GM12878 (cell line): ENCODE measurements around the gene FUT3. TPM values are rescaled to one million over a fixed set of nuclear protein-coding genes. Genes with fewer than 3 reads are reported as not detected.

Experiments used
- ATAC-seq: fragments of 200-7000 bp; cut with Tn5 transposase; 3 replicates; pipeline ENCODE4 v1.9.1; 2020; ENCODE audit warnings: mild to moderate bottlenecking, moderate library complexity
- BruUV-seq: library from RNA; stranded (reverse); fragments of 400-500 nt; replicated peaks from 2 replicates; lab custom pipeline; 2021; lab: Mats Ljungman, UMichigan
- CTCF ChIA-PET: fragments of 300-600 bp; sonication (Branson Sonifier 250); formaldehyde crosslinking; extraction: SDS; loops from one replicate; lab custom pipeline; 2021; ENCODE audit warnings: inconsistent platforms; lab: Yijun Ruan, JAX
- POLR2A ChIA-PET: fragments of 350-600 bp; formaldehyde crosslinking; extraction: SDS; loops from one replicate; lab custom pipeline; 2021; ENCODE audit warnings: inconsistent platforms; lab: Charles Lee
- RAD21 ChIA-PET: fragments of 300-600 bp; sonication (Branson Sonifier 250); formaldehyde crosslinking; loops from one replicate; lab custom pipeline; 2023; ENCODE audit warnings: antibody characterized with exemption; ENCODE audit not compliant: unreplicated experiment; lab: Charles Lee
- SMC1A ChIA-PET: fragments of 300-600 bp; sonication (Branson Sonifier 250); formaldehyde crosslinking; loops from one replicate; lab custom pipeline; 2023; ENCODE audit not compliant: unreplicated experiment, uncharacterized antibody; lab: Charles Lee
- DNase-seq: peaks from one replicate; pipeline ENCODE4 v3.0.0-alpha.2; 2011; ENCODE audit warnings: low read depth, low spot score
- FAIRE-seq: peaks from 3 replicates; lab custom pipeline; 2011; peaks lifted over from hg19 to GRCh38; lab: Jason Lieb, UNC
- H2AFZ ChIP-seq: 2 replicates; pipeline ENCODE4 v1.6.0; 2011; ENCODE audit warnings: low read depth, low read length, control low read depth; ENCODE audit not compliant: control insufficient read depth
- H3K27ac ChIP-seq: 2 replicates; pipeline ENCODE4 v1.5.1; 2011; ENCODE audit warnings: control low read depth; ENCODE audit not compliant: control insufficient read depth, insufficient read depth
- H3K27me3 ChIP-seq, 2 experiments: replicated peaks in 1 of 2; 2 replicates each; pipeline versions ENCODE4 v1.6.0 to v1.6.1; 2011; ENCODE audit warnings: low read length in 1 of 2; ENCODE audit not compliant: control insufficient read depth in 2 of 2, insufficient read depth in 2 of 2
- H3K36me3 ChIP-seq, 2 experiments: 2 replicates each; pipeline ENCODE4 v1.5.1; 2011; ENCODE audit warnings: low read length in 1 of 2; ENCODE audit not compliant: control insufficient read depth in 2 of 2, insufficient read depth in 2 of 2
- H3K4me1 ChIP-seq: 2 replicates; pipeline ENCODE4 v1.6.1; 2011; ENCODE audit warnings: mild to moderate bottlenecking, low read length, moderate library complexity, mixed read lengths; ENCODE audit not compliant: control insufficient read depth, insufficient read depth
- H3K4me2 ChIP-seq: 2 replicates; pipeline ENCODE4 v1.6.0; 2011; ENCODE audit warnings: control low read depth; ENCODE audit not compliant: control insufficient read depth, insufficient read depth
- H3K4me3 ChIP-seq: fragments of 200-600 bp; sonication (generic); 2 replicates; pipeline ENCODE4 v1.5.1; 2016
- H3K79me2 ChIP-seq: 2 replicates; pipeline ENCODE4 v1.6.0; 2011; ENCODE audit warnings: low read length; ENCODE audit not compliant: control insufficient read depth, insufficient read depth
- H3K9ac ChIP-seq: 2 replicates; pipeline ENCODE4 v1.8.0; 2011; ENCODE audit warnings: low read length, control low read depth, mixed read lengths; ENCODE audit not compliant: control insufficient read depth, insufficient read depth
- H3K9me3 ChIP-seq: replicated peaks from 3 replicates; pipeline ENCODE4 v1.5.1; 2011; ENCODE audit warnings: mild to moderate bottlenecking, low read length; ENCODE audit not compliant: control insufficient read depth, insufficient read depth
- H4K20me1 ChIP-seq: 2 replicates; pipeline ENCODE4 v1.6.0; 2011; ENCODE audit not compliant: control insufficient read depth, insufficient read depth
- KDM1A ChIP-seq: fragments of 200-600 bp; sonication (generic); IDR thresholded peaks from 2 replicates; pipeline ENCODE4 v1.6.1; 2016; ENCODE audit warnings: borderline replicate concordance
- KLF5 ChIP-seq: fragments of 450-650 bp; IDR thresholded peaks from 2 replicates; pipeline ENCODE4 v1.6.1; 2014; ENCODE audit warnings: mild to moderate bottlenecking; ENCODE audit not compliant: partially characterized antibody
- POLR2A ChIP-seq: IDR thresholded peaks from 2 replicates; pipeline ENCODE4 v1.6.1; 2011; ENCODE audit warnings: low read depth, mild to moderate bottlenecking, low read length
- WGBS: methylation state at CpG from one replicate; pipeline ENCODE4 v1.1.6; 2016; ENCODE audit warnings: low lambda C conversion rate; ENCODE audit not compliant: insufficient replicate concordance, insufficient coverage; ENCODE audit errors: missing lambda C conversion rate; 5-methylcytosine and 5-hydroxymethylcytosine counted together
- in situ Hi-C: fragments of 300-500 bp; cut with MboI; formaldehyde crosslinking; loops from 9 replicates; pipeline ENCODE4 v1.14.3; 2018; ENCODE audit warnings: mixed read lengths
- intact Hi-C: fragments of 100-400 bp; cut with micrococcal nuclease; formaldehyde crosslinking; loops from one replicate; pipeline ENCODE4 v1.14.2; 2022; ENCODE audit not compliant: unreplicated experiment
- polyA plus RNA-seq, 11 experiments: library from polyadenylated mRNA; depleted of rRNA in 4 of 11; unstranded in 6 of 11; stranded (reverse) in 5 of 11; fragments of >200 nt; fragmentation: Nextera tagmentation in 4 of 11; fragmentation: Illumina TruSeq in 1 of 11; extraction: Ambion mirVana in 4 of 11; extraction: Trizol in 1 of 11; gene quantifications; 1 replicate in 1 of 11; 2 replicates in 10 of 11; pipeline versions ENCODE4 v1.2.1 to v1.2.3, GENCODE V29; 2011 to 2016; ENCODE audit warnings: inconsistent platforms in 2 of 11, missing spikeins in 2 of 11, low read depth in 1 of 11
- total RNA-seq, 4 experiments: library from RNA; depleted of rRNA in 3 of 4; stranded (reverse); fragments of >200 nt in 3 of 4; fragmentation: Illumina TruSeq in 1 of 4; extraction: Trizol in 1 of 4; gene quantifications; 2 replicates each; pipeline versions ENCODE4 v1.2.1 to v1.2.3, GENCODE V29; 2013 to 2021
- TF ChIP-seq, protein P1 (sequence below): fragments of 450-650 bp; IDR thresholded peaks from 2 replicates; pipeline ENCODE4 v1.6.1; 2017; ENCODE audit warnings: mild to moderate bottlenecking, low read depth, inconsistent platforms; ENCODE audit not compliant: poor library complexity, severe bottlenecking

FUT3 gene
- total and polyA plus RNA-seq, 10 of the 15 experiments (the other 5 are each of a cell fraction or from before 2014, with no cell fraction given) = 0.04 to 0.31 (median 0.07) TPM; not detected in 7

DNA sequence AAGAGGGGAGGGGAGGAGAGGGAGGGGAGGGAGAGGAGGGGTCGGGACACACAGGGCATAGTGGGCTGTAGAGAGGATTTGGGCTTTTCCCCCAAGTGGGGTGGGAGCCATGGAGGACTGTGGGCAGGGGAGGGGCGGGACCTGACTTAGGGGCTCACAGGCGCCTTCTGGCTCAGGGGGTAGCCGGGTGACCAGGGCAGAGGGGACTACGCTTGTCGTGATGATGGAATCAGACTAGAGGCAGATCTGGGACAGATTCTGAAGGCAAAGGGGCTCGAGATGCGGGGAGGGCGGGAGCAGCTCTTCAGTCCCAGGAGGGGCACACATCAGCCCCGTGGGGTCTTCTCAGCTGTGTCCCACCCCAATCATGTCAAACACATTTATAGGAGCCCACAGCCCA is 38.9 kb upstream of the FUT3 start:
- ChIA-PET SMC1A (interaction anchor here (0.7 kb wide), 1 partner anchor 86 kb away, joined by 3 read pairs; no protein-coding TSS in a partner anchor), CTCF (interaction anchor here (1.7 kb wide), 1 partner anchor 78 kb away, joined by 5 read pairs; no protein-coding TSS in a partner anchor), POLR2A (no interaction called here), RAD21 (no interaction called here)
- DNase-seq (no peak), FAIRE-seq (no peak), ATAC-seq (no peak)
- Histone ChIP-seq H3K9me3 (no peaks in the 10 kb centered on the region), H4K20me1 (peaks cover 3% of the 10 kb centered on the region; the same call in 1 of the 2 replicates), H3K79me2 (no peaks in the 10 kb centered on the region), H3K4me2 (no peak overlapping the region), H3K4me1 (no peaks in the 10 kb centered on the region), H3K4me3 (no peak overlapping the region), H3K36me3 (peaks cover 0 to 3% of the 10 kb centered on the region in 2 experiments; a peak in 1 of 4 replicates), H3K27me3 (no peaks in the 10 kb centered on the region), H2AFZ (no peak overlapping the region), H3K27ac (no peak overlapping the region), H3K9ac (no peak overlapping the region)
- in situ Hi-C loops (no loop called here), intact Hi-C loops (no loop called here)
- 21% methylated on average over 7 of the region's 10 CpGs for WGBS
- TF ChIP-seq KLF5 (no peak), POLR2A (peak; percentile 45; the same call in 1 of the 2 replicates), KDM1A (no peak)
- no TSS peak for BruUV-seq

DNA sequence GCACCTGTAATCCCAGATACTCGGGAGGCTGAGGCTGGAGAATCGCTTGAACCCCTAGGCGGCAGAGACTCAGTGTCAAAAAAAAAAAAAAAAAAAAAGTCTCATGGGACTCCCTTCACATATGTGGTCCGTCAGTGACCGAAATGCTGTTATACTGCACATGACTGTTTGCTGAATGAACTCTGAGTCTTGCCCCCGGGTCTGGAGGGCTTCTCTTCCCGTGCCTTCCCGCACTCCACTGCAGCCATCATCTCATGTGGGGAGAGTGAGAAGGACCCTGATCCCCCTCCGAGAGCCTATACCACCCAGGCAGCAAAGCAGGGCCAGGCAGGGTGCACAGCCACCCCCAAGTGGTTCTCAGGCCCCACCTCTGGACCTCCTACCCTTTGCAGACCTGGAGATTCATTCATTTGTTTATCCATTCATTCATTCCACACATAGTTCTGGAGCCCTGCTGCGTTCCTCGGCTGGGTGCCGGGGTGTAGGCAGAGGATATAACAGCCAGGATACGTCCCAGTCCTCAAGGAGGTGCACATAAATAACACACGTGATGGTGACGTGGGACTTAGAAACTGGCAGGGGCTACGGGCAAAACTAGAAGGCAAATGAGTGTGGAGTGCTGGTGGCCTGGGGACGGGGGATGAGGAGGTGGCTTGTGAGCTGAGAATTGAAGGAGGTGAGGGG is 38.2 kb upstream of the FUT3 start:
- POLR2A ChIA-PET = interaction anchor here (0.5 to 0.6 kb wide), 2 partner anchors 14 to 260 kb away, joined by 4 to 8 read pairs; no protein-coding TSS in a partner anchor
- Histone ChIP-seq H3K36me3 (no peaks in the 10 kb centered on the region), H3K4me1 (no peaks in the 10 kb centered on the region), H3K27me3 (no peaks in the 10 kb centered on the region), H3K9me3 (no peaks in the 10 kb centered on the region), H4K20me1 (peaks cover 3% of the 10 kb centered on the region; the same call in 1 of the 2 replicates), H3K4me3 (no peak overlapping the region), H3K27ac (no peak overlapping the region), H3K9ac (no peak overlapping the region), H3K79me2 (no peaks in the 10 kb centered on the region), H2AFZ (no peak overlapping the region), H3K4me2 (no peak overlapping the region)
- ATAC-seq = no peak
- in situ Hi-C loops = no loop called here
- RAD21 ChIA-PET = no interaction called here
- 35% methylated on average over 17 of the region's 17 CpGs for WGBS
- SMC1A ChIA-PET = no interaction called here
- no peak for DNase-seq
- FAIRE-seq = no peak
- intact Hi-C loops = no loop called here
- CTCF ChIA-PET = no interaction called here
- no TSS peak for BruUV-seq
- TF ChIP-seq, protein P1, sequence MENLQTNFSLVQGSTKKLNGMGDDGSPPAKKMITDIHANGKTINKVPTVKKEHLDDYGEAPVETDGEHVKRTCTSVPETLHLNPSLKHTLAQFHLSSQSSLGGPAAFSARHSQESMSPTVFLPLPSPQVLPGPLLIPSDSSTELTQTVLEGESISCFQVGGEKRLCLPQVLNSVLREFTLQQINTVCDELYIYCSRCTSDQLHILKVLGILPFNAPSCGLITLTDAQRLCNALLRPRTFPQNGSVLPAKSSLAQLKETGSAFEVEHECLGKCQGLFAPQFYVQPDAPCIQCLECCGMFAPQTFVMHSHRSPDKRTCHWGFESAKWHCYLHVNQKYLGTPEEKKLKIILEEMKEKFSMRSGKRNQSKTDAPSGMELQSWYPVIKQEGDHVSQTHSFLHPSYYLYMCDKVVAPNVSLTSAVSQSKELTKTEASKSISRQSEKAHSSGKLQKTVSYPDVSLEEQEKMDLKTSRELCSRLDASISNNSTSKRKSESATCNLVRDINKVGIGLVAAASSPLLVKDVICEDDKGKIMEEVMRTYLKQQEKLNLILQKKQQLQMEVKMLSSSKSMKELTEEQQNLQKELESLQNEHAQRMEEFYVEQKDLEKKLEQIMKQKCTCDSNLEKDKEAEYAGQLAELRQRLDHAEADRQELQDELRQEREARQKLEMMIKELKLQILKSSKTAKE = no peak
- TF ChIP-seq POLR2A = peak; percentile 41; the same call in 1 of the 2 replicates
